Calu3 (cell line): ENCODE measurements around the gene COL4A4. TPM values are rescaled to one million over a fixed set of nuclear protein-coding genes. Genes with fewer than 3 reads are reported as not detected.
A peak's percentile ranks its signal among the peaks of the same experiment; 100 is the strongest.

Source experiments
- BruUV-seq: library from RNA; stranded (reverse); fragments of 400-500 nt; replicated peaks from 2 replicates; lab custom pipeline; 2021; lab: Mats Ljungman, UMichigan
- CTCF ChIA-PET: fragments of 300-600 bp; sonication (Branson Sonifier 250); formaldehyde crosslinking; loops from one replicate; lab custom pipeline; 2022; ENCODE audit warnings: antibody characterized with exemption; lab: Charles Lee
- DNase-seq: peaks from one replicate; pipeline ENCODE4 v3.0.0; 2022
- H3K27ac Mint-ChIP-seq: one replicate; pipeline ENCODE4 v1.8.0; 2022; ENCODE audit warnings: mixed read lengths; ENCODE audit not compliant: unreplicated experiment
- H3K27me3 Mint-ChIP-seq: one replicate; pipeline ENCODE4 v1.8.0; 2022; ENCODE audit warnings: mixed read lengths; ENCODE audit not compliant: unreplicated experiment
- H3K36me3 Mint-ChIP-seq: one replicate; pipeline ENCODE4 v1.8.0; 2022; ENCODE audit warnings: mild to moderate bottlenecking, moderate library complexity, mixed read lengths; ENCODE audit not compliant: insufficient read depth, unreplicated experiment
- H3K4me1 Mint-ChIP-seq: one replicate; pipeline ENCODE4 v1.8.0; 2022; ENCODE audit warnings: mild to moderate bottlenecking, low read depth, mixed read lengths; ENCODE audit not compliant: unreplicated experiment
- H3K4me3 Mint-ChIP-seq: one replicate; pipeline ENCODE4 v1.8.0; 2022; ENCODE audit warnings: mild to moderate bottlenecking, low read depth, moderate library complexity, mixed read lengths; ENCODE audit not compliant: unreplicated experiment
- H3K9me3 Mint-ChIP-seq: one replicate; pipeline ENCODE4 v1.8.0; 2022; ENCODE audit warnings: low read depth, mixed read lengths; ENCODE audit not compliant: unreplicated experiment
- CTCF ChIP-seq: fragments of 200-600 bp; IDR thresholded peaks from one replicate; pipeline ENCODE4 v1.8.0; 2022; ENCODE audit warnings: antibody characterized with exemption; ENCODE audit not compliant: unreplicated experiment
- intact Hi-C: fragments of 100-400 bp; cut with micrococcal nuclease; formaldehyde crosslinking; loops from one replicate; pipeline ENCODE4 v1.10.0; 2022; ENCODE audit not compliant: unreplicated experiment
- total RNA-seq: library from RNA; stranded (reverse); gene quantifications from 2 replicates; pipeline ENCODE4 v1.2.3, GENCODE V29; 2022

COL4A4 gene
- total RNA-seq, 1 experiment from 2014 or later = 17.2 TPM

GRCh38 chr2:227036527-227036926, 127.5 kb downstream of the COL4A4 start:
- intact Hi-C loops = loop anchor here (10.0 kb wide), 1 partner anchor 188 kb away; no protein-coding TSS in a partner anchor
- no TSS peak for BruUV-seq
- CTCF ChIA-PET = no interaction called here
- H3K27me3 Mint-ChIP-seq = no peaks in the 10 kb centered on the region
- TF ChIP-seq CTCF = no peak
- H3K9me3 Mint-ChIP-seq = no peaks in the 10 kb centered on the region
- H3K27ac Mint-ChIP-seq = no peak overlapping the region
- H3K4me3 Mint-ChIP-seq = no peak overlapping the region
- DNase-seq = no peak
- no peaks in the 10 kb centered on the region for H3K36me3 Mint-ChIP-seq
- no peaks in the 10 kb centered on the region for H3K4me1 Mint-ChIP-seq

GRCh38 chr2:227035711-227036367, 128.2 kb downstream of the COL4A4 start:
- intact Hi-C loops = loop anchor here (10.0 kb wide), 1 partner anchor 189 kb away; no protein-coding TSS in a partner anchor
- CTCF ChIA-PET = no interaction called here
- no peak overlapping the region for H3K4me3 Mint-ChIP-seq
- H3K36me3 Mint-ChIP-seq = no peaks in the 10 kb centered on the region
- no peak overlapping the region for H3K27ac Mint-ChIP-seq
- BruUV-seq = no TSS peak
- DNase-seq = no peak
- no peak for TF ChIP-seq CTCF
- H3K9me3 Mint-ChIP-seq = no peaks in the 10 kb centered on the region
- no peaks in the 10 kb centered on the region for H3K27me3 Mint-ChIP-seq
- no peaks in the 10 kb centered on the region for H3K4me1 Mint-ChIP-seq

- intact Hi-C loops = loop anchor here (10.0 kb wide), 1 partner anchor 191 kb away; no protein-coding TSS in a partner anchor
- no peaks in the 10 kb centered on the region for H3K4me1 Mint-ChIP-seq
- no peaks in the 10 kb centered on the region for H3K36me3 Mint-ChIP-seq
- no peak overlapping the region for H3K4me3 Mint-ChIP-seq
- DNase-seq = peak; percentile 56
- no peaks in the 10 kb centered on the region for H3K27me3 Mint-ChIP-seq
- no peak overlapping the region for H3K27ac Mint-ChIP-seq
- CTCF ChIA-PET = interaction anchor here (0.7 kb wide), 1 partner anchor 698 kb away, joined by 4 read pairs; no protein-coding TSS in a partner anchor
- H3K9me3 Mint-ChIP-seq = no peaks in the 10 kb centered on the region
- no TSS peak for BruUV-seq
- peak; percentile 65 for TF ChIP-seq CTCF
Measured at GRCh38 chr2:227033471-227034148, 130.4 kb downstream of the COL4A4 start.

- Mint-ChIP-seq H3K4me1 (no peaks in the 10 kb centered on the region), H3K27me3 (no peaks in the 10 kb centered on the region), H3K36me3 (no peaks in the 10 kb centered on the region), H3K9me3 (no peaks in the 10 kb centered on the region), H3K4me3 (no peak overlapping the region), H3K27ac (no peak overlapping the region)
- no TSS peak for BruUV-seq
- CTCF ChIA-PET = no interaction called here
- TF ChIP-seq CTCF = no peak
- no peak for DNase-seq
- intact Hi-C loops = loop anchor here (10.0 kb wide), 1 partner anchor 193 kb away; no protein-coding TSS in a partner anchor
Measured at GRCh38 chr2:227031379-227031778, 132.6 kb downstream of the COL4A4 start.
